ENCODE results near the gene ZNF75A.

Gene ZNF75A

DNA sequence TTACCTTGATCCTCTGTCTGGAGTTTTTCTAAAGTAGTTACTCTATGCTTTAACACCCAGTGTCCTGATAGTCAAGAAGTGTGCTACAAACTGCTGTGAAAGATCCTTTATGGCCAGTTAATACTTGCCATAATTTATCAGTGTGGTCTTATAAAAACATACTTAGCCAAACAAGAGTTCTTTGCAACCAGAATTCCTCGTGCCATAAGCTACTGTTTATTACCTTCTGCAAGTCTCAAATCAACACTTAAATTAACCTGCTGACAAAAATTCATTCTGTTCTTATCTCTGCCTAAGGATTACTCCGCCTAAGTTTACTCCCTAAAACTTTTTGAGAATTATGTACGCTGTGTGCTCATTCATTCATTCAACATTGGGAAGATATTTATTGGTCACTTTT, 22.8 kb downstream of the ZNF75A start (continued):
- TF ChIP-seq ZNF426 (tag by site-specific recombination; IDR thresholded peaks at IDR 0.05) (no peak), GLI2 (tag by site-specific recombination; IDR thresholded peaks at IDR 0.05; ENCODE audit: borderline replicate concordance, low read depth) (0 out of 2 replicates have a peak, but pooled peaks have one; percentile 52), TRIM28 (IDR thresholded peaks at IDR 0.05; ENCODE audit: borderline replicate concordance, low read length) (no peak), OSR2 (tag by site-specific recombination; IDR thresholded peaks at IDR 0.05) (peak; percentile 50; the same call in 1 of the 2 replicates), ZFP69B (tag by site-specific recombination; IDR thresholded peaks at IDR 0.05) (no peak), ZNF776 (tag by site-specific recombination; IDR thresholded peaks at IDR 0.05; ENCODE audit: borderline replicate concordance) (no peak), ZNF202 (tag by site-specific recombination; IDR thresholded peaks at IDR 0.05; ENCODE audit: borderline replicate concordance) (no peak), ZEB2 (tag by site-specific recombination; IDR thresholded peaks at IDR 0.05) (no peak), ZFP41 (tag by site-specific recombination; IDR thresholded peaks at IDR 0.05; ENCODE audit: borderline replicate concordance) (no peak), ZNF341 (tag by site-specific recombination; IDR thresholded peaks at IDR 0.05; ENCODE audit: low read depth) (no peak), ZNF184 (tag by site-specific recombination; IDR thresholded peaks at IDR 0.05) (no peak), HOXD13 (CRISPR knock-in tag; IDR thresholded peaks at IDR 0.05; ENCODE audit: borderline replicate concordance) (no peak), EGR2 (tag by site-specific recombination; IDR thresholded peaks at IDR 0.05; ENCODE audit: low read depth) (no peak), ZNF140 (tag by site-specific recombination; IDR thresholded peaks at IDR 0.05) (no peak), BCL11B (tag by site-specific recombination; IDR thresholded peaks at IDR 0.05; ENCODE audit: low read depth) (no peak), ZNF169 (tag by site-specific recombination; IDR thresholded peaks at IDR 0.05) (no peak), ZNF155 (tag by site-specific recombination; IDR thresholded peaks at IDR 0.05) (no peak), KLF7 (tag by site-specific recombination; IDR thresholded peaks at IDR 0.05; ENCODE audit: borderline replicate concordance) (peak; percentile 27; the same call in 1 of the 2 replicates)
- TF ChIP-seq, protein P1, sequence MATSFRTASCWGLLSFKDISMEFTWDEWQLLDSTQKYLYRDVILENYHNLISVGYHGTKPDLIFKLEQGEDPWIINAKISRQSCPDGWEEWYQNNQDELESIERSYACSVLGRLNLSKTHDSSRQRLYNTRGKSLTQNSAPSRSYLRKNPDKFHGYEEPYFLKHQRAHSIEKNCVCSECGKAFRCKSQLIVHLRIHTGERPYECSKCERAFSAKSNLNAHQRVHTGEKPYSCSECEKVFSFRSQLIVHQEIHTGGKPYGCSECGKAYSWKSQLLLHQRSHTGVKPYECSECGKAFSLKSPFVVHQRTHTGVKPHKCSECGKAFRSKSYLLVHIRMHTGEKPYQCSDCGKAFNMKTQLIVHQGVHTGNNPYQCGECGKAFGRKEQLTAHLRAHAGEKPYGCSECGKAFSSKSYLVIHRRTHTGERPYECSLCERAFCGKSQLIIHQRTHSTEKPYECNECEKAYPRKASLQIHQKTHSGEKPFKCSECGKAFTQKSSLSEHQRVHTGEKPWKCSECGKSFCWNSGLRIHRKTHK (tag by site-specific recombination; IDR thresholded peaks at IDR 0.05) = no peak
- TF ChIP-seq, protein P2, sequence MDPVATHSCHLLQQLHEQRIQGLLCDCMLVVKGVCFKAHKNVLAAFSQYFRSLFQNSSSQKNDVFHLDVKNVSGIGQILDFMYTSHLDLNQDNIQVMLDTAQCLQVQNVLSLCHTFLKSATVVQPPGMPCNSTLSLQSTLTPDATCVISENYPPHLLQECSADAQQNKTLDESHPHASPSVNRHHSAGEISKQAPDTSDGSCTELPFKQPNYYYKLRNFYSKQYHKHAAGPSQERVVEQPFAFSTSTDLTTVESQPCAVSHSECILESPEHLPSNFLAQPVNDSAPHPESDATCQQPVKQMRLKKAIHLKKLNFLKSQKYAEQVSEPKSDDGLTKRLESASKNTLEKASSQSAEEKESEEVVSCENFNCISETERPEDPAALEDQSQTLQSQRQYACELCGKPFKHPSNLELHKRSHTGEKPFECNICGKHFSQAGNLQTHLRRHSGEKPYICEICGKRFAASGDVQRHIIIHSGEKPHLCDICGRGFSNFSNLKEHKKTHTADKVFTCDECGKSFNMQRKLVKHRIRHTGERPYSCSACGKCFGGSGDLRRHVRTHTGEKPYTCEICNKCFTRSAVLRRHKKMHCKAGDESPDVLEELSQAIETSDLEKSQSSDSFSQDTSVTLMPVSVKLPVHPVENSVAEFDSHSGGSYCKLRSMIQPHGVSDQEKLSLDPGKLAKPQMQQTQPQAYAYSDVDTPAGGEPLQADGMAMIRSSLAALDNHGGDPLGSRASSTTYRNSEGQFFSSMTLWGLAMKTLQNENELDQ (tag by site-specific recombination; IDR thresholded peaks at IDR 0.05; ENCODE audit: low read depth) = 0 out of 2 replicates have a peak, but pooled peaks have one; percentile 40
- TF ChIP-seq, protein P3, sequence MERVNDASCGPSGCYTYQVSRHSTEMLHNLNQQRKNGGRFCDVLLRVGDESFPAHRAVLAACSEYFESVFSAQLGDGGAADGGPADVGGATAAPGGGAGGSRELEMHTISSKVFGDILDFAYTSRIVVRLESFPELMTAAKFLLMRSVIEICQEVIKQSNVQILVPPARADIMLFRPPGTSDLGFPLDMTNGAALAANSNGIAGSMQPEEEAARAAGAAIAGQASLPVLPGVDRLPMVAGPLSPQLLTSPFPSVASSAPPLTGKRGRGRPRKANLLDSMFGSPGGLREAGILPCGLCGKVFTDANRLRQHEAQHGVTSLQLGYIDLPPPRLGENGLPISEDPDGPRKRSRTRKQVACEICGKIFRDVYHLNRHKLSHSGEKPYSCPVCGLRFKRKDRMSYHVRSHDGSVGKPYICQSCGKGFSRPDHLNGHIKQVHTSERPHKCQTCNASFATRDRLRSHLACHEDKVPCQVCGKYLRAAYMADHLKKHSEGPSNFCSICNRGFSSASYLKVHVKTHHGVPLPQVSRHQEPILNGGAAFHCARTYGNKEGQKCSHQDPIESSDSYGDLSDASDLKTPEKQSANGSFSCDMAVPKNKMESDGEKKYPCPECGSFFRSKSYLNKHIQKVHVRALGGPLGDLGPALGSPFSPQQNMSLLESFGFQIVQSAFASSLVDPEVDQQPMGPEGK (tag by site-specific recombination; IDR thresholded peaks at IDR 0.05) = no peak
- TF ChIP-seq, protein P4, sequence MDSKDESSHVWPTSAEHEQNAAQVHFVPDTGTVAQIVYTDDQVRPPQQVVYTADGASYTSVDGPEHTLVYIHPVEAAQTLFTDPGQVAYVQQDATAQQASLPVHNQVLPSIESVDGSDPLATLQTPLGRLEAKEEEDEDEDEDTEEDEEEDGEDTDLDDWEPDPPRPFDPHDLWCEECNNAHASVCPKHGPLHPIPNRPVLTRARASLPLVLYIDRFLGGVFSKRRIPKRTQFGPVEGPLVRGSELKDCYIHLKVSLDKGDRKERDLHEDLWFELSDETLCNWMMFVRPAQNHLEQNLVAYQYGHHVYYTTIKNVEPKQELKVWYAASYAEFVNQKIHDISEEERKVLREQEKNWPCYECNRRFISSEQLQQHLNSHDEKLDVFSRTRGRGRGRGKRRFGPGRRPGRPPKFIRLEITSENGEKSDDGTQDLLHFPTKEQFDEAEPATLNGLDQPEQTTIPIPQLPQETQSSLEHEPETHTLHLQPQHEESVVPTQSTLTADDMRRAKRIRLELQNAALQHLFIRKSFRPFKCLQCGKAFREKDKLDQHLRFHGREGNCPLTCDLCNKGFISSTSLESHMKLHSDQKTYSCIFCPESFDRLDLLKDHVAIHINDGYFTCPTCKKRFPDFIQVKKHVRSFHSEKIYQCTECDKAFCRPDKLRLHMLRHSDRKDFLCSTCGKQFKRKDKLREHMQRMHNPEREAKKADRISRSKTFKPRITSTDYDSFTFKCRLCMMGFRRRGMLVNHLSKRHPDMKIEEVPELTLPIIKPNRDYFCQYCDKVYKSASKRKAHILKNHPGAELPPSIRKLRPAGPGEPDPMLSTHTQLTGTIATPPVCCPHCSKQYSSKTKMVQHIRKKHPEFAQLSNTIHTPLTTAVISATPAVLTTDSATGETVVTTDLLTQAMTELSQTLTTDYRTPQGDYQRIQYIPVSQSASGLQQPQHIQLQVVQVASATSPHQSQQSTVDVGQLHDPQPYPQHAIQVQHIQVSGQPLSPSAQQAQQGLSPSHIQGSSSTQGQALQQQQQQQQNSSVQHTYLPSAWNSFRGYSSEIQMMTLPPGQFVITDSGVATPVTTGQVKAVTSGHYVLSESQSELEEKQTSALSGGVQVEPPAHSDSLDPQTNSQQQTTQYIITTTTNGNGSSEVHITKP (tag by site-specific recombination; IDR thresholded peaks at IDR 0.05) = no peak
- TF ChIP-seq, protein P5, sequence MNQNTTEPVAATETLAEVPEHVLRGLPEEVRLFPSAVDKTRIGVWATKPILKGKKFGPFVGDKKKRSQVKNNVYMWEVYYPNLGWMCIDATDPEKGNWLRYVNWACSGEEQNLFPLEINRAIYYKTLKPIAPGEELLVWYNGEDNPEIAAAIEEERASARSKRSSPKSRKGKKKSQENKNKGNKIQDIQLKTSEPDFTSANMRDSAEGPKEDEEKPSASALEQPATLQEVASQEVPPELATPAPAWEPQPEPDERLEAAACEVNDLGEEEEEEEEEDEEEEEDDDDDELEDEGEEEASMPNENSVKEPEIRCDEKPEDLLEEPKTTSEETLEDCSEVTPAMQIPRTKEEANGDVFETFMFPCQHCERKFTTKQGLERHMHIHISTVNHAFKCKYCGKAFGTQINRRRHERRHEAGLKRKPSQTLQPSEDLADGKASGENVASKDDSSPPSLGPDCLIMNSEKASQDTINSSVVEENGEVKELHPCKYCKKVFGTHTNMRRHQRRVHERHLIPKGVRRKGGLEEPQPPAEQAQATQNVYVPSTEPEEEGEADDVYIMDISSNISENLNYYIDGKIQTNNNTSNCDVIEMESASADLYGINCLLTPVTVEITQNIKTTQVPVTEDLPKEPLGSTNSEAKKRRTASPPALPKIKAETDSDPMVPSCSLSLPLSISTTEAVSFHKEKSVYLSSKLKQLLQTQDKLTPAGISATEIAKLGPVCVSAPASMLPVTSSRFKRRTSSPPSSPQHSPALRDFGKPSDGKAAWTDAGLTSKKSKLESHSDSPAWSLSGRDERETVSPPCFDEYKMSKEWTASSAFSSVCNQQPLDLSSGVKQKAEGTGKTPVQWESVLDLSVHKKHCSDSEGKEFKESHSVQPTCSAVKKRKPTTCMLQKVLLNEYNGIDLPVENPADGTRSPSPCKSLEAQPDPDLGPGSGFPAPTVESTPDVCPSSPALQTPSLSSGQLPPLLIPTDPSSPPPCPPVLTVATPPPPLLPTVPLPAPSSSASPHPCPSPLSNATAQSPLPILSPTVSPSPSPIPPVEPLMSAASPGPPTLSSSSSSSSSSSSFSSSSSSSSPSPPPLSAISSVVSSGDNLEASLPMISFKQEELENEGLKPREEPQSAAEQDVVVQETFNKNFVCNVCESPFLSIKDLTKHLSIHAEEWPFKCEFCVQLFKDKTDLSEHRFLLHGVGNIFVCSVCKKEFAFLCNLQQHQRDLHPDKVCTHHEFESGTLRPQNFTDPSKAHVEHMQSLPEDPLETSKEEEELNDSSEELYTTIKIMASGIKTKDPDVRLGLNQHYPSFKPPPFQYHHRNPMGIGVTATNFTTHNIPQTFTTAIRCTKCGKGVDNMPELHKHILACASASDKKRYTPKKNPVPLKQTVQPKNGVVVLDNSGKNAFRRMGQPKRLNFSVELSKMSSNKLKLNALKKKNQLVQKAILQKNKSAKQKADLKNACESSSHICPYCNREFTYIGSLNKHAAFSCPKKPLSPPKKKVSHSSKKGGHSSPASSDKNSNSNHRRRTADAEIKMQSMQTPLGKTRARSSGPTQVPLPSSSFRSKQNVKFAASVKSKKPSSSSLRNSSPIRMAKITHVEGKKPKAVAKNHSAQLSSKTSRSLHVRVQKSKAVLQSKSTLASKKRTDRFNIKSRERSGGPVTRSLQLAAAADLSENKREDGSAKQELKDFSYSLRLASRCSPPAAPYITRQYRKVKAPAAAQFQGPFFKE (tag by site-specific recombination; IDR thresholded peaks at IDR 0.05; ENCODE audit: borderline replicate concordance) = no peak

All from HEK293 (cell line).